HepG2 (cell line): ENCODE results near the gene GAS2L2. TPM values are rescaled to one million over a fixed set of nuclear protein-coding genes. Genes with fewer than 3 reads are reported as not detected.

Experiments
- ATAC-seq: fragments of 200-7000 bp; cut with Tn5 transposase; 3 replicates; pipeline ENCODE4 v1.9.1; 2020; ENCODE audit warnings: mild to moderate bottlenecking, moderate library complexity
- BruUV-seq: library from RNA; stranded (reverse); fragments of 400-500 nt; replicated peaks from 2 replicates; lab custom pipeline; 2021; lab: Mats Ljungman, UMichigan
- CTCF ChIA-PET: fragments of 300-600 bp; formaldehyde crosslinking; extraction: SDS; loops from one replicate; lab custom pipeline; 2021; ENCODE audit warnings: low total read pairs, inconsistent platforms, low intra/inter-chr PET ratio; lab: Yijun Ruan, JAX
- POLR2A ChIA-PET: fragments of 350-600 bp; sonication (Branson Sonifier 250); formaldehyde crosslinking; loops from one replicate; lab custom pipeline; 2020; ENCODE audit warnings: antibody characterized with exemption, inconsistent platforms; lab: Yijun Ruan, JAX
- DNase-seq: peaks from one replicate; pipeline ENCODE4 v3.0.0-alpha.2; 2015; ENCODE audit warnings: low spot score
- FAIRE-seq: peaks from 3 replicates; lab custom pipeline; 2011; peaks lifted over from hg19 to GRCh38; lab: Jason Lieb, UNC
- H2AFZ ChIP-seq: one replicate; pipeline ENCODE4 v1.6.1; 2011; ENCODE audit warnings: low read length, inconsistent platforms
- H3K27ac ChIP-seq: fragments of 300-600 bp; 3 replicates; pipeline ENCODE4 v1.8.0; 2011; ENCODE audit warnings: mixed run types, mild to moderate bottlenecking, mixed read lengths, low read length, inconsistent platforms; ENCODE audit not compliant: insufficient read depth; ENCODE audit errors: extremely low read length
- H3K27me3 ChIP-seq, 2 experiments: fragments of 200-600 bp in 1 of 2; 2 replicates in 1 of 2; 3 replicates in 1 of 2; pipeline versions ENCODE4 v1.6.0 to v1.8.0; 2011; ENCODE audit warnings: low read length in 2 of 2, mild to moderate bottlenecking in 2 of 2, moderate library complexity in 2 of 2, inconsistent platforms in 1 of 2; ENCODE audit not compliant: insufficient read depth in 2 of 2, control insufficient read depth in 1 of 2
- H3K36me3 ChIP-seq, 2 experiments: fragments of 200-600 bp in 1 of 2; replicated peaks in 1 of 2; 2 replicates in 1 of 2; 3 replicates in 1 of 2; pipeline versions ENCODE4 v1.5.1 to v1.8.0; 2011; ENCODE audit warnings: low read length in 2 of 2, inconsistent platforms in 1 of 2; ENCODE audit not compliant: insufficient read depth in 2 of 2, control insufficient read depth in 1 of 2
- H3K4me1 ChIP-seq: 2 replicates; pipeline ENCODE4 v1.5.1; 2012; ENCODE audit warnings: low read length, inconsistent platforms; ENCODE audit not compliant: insufficient read depth
- H3K4me2 ChIP-seq: 2 replicates; pipeline ENCODE4 v1.6.0; 2011; ENCODE audit warnings: low read depth, low read length, inconsistent platforms
- H3K4me3 ChIP-seq, 3 experiments: fragments of 200-600 bp in 1 of 3; sonication (generic), shearing (Covaris generic) in 1 of 3; replicated peaks in 1 of 3; 2 replicates each; pipeline ENCODE4 v1.5.1; 2011 to 2016; ENCODE audit warnings: low read length in 3 of 3, inconsistent platforms in 2 of 3, low read depth in 2 of 3, mild to moderate bottlenecking in 2 of 3, control low read depth in 1 of 3, mixed read lengths in 1 of 3; ENCODE audit not compliant: insufficient read depth in 1 of 3
- H3K79me2 ChIP-seq: one replicate; pipeline ENCODE4 v1.6.1; 2011; ENCODE audit warnings: low read length, inconsistent platforms; ENCODE audit not compliant: insufficient read depth
- H3K9ac ChIP-seq: 2 replicates; pipeline ENCODE4 v1.6.0; 2011; ENCODE audit warnings: mild to moderate bottlenecking, low read depth, low read length, inconsistent platforms; ENCODE audit not compliant: insufficient read depth
- H3K9me3 ChIP-seq: 2 replicates; pipeline ENCODE4 v1.5.1; 2012; ENCODE audit warnings: mild to moderate bottlenecking, low read length
- H4K20me1 ChIP-seq: 2 replicates; pipeline ENCODE4 v1.6.0; 2011; ENCODE audit warnings: inconsistent platforms, mild to moderate bottlenecking, low read length, moderate library complexity; ENCODE audit not compliant: insufficient read depth
- CCDC6 ChIP-seq: sonication (generic); formaldehyde crosslinking; IDR thresholded peaks from 2 replicates; pipeline ENCODE4 v1.8.1; 2022; ENCODE audit warnings: mild to moderate bottlenecking, missing genetic modification reagents, moderate library complexity
- KDM2A ChIP-seq: sonication (generic); formaldehyde crosslinking; IDR thresholded peaks from 2 replicates; pipeline ENCODE4 v1.4.0; 2020; ENCODE audit warnings: low read depth, missing genetic modification reagents, borderline replicate concordance
- KLF15 ChIP-seq: sonication (generic); formaldehyde crosslinking; IDR thresholded peaks from 2 replicates; pipeline ENCODE4 v1.8.1; 2023; ENCODE audit warnings: borderline replicate concordance, mild to moderate bottlenecking, inconsistent platforms, missing genetic modification reagents, mixed read lengths
- NRL ChIP-seq: sonication (generic); formaldehyde crosslinking; IDR thresholded peaks from 2 replicates; pipeline ENCODE4 v1.5.0; 2020; ENCODE audit warnings: missing genetic modification reagents, mild to moderate bottlenecking, moderate library complexity, borderline replicate concordance
- RAD21 ChIP-seq: fragments of 450-650 bp; formaldehyde crosslinking; IDR thresholded peaks from 2 replicates; pipeline ENCODE4 v1.5.0; 2020; ENCODE audit warnings: mild to moderate bottlenecking
- SMC3 ChIP-seq: IDR thresholded peaks from 2 replicates; pipeline ENCODE4 v1.6.1; 2011; ENCODE audit warnings: low read length, improper control_type of control experiment
- ZNF138 ChIP-seq: sonication (generic); formaldehyde crosslinking; IDR thresholded peaks from 2 replicates; pipeline ENCODE4 v1.5.0; 2020; ENCODE audit warnings: mild to moderate bottlenecking, low read depth, missing genetic modification reagents
- ZNF225 ChIP-seq: sonication (generic); formaldehyde crosslinking; IDR thresholded peaks from 2 replicates; pipeline ENCODE4 v1.4.0; 2020; ENCODE audit warnings: mild to moderate bottlenecking, missing genetic modification reagents
- ZNF260 ChIP-seq: sonication (generic); formaldehyde crosslinking; IDR thresholded peaks from 2 replicates; pipeline ENCODE4 v1.4.0; 2020; ENCODE audit warnings: missing genetic modification reagents, low read depth, mild to moderate bottlenecking, borderline replicate concordance
- ZNF772 ChIP-seq: sonication (generic); formaldehyde crosslinking; IDR thresholded peaks from 2 replicates; pipeline ENCODE4 v1.5.0; 2020; ENCODE audit warnings: mild to moderate bottlenecking, missing genetic modification reagents
- ZNF841 ChIP-seq: sonication (generic); formaldehyde crosslinking; IDR thresholded peaks from 2 replicates; pipeline ENCODE4 v1.8.1; 2023; ENCODE audit warnings: missing genetic modification reagents, borderline replicate concordance
- WGBS: methylation state at CpG from one replicate; pipeline ENCODE4 v1.1.6; 2017; ENCODE audit warnings: low lambda C conversion rate; 5-methylcytosine and 5-hydroxymethylcytosine counted together
- in situ Hi-C: cut with HindIII; loops from 2 replicates; pipeline ENCODE4 v1.10.0; 2017; ENCODE audit warnings: low pct_unique_long_range_greater_than_20kb; ENCODE audit not compliant: extremely low pct_ligation_motif_present
- intact Hi-C: fragments of 100-400 bp; cut with micrococcal nuclease; formaldehyde crosslinking; loops from one replicate; pipeline ENCODE4 v1.10.0; 2022; ENCODE audit not compliant: unreplicated experiment
- polyA plus RNA-seq, 8 experiments: library from polyadenylated mRNA; depleted of rRNA in 3 of 8; stranded (reverse) in 7 of 8; unstranded in 1 of 8; fragments of >200 nt; fragmentation: Illumina TruSeq in 4 of 8; extraction: Trizol in 4 of 8; gene quantifications; 2 replicates each; pipeline versions ENCODE4 v1.2.1 to v1.2.3, GENCODE V29; 2011 to 2016; ENCODE audit warnings: low read depth in 4 of 8, missing spikeins in 1 of 8, mixed read lengths in 1 of 8; ENCODE audit not compliant: insufficient read depth in 1 of 8
- total RNA-seq, 5 experiments: library from RNA; depleted of rRNA; stranded (reverse); fragments of >200 nt; fragmentation: Illumina TruSeq; extraction: Trizol; gene quantifications; 2 replicates each; pipeline ENCODE4 v1.2.3, GENCODE V29; 2016; ENCODE audit warnings: low read depth in 1 of 5
- TF ChIP-seq, protein P1 (sequence below): sonication (generic); formaldehyde crosslinking; IDR thresholded peaks from 2 replicates; pipeline ENCODE4 v1.5.0; 2020; ENCODE audit warnings: mild to moderate bottlenecking, missing genetic modification reagents, moderate library complexity
- TF ChIP-seq, protein P2 (sequence below): sonication (generic); formaldehyde crosslinking; IDR thresholded peaks from 2 replicates; pipeline ENCODE4 v1.4.0; 2020; ENCODE audit warnings: mild to moderate bottlenecking, missing genetic modification reagents
- TF ChIP-seq, protein P3 (sequence below): sonication (generic); formaldehyde crosslinking; IDR thresholded peaks from 2 replicates; pipeline ENCODE4 v1.4.0; 2020; ENCODE audit warnings: missing genetic modification reagents
- TF ChIP-seq, protein P4 (sequence below): sonication (generic); formaldehyde crosslinking; IDR thresholded peaks from 2 replicates; pipeline ENCODE4 v1.5.0; 2020; ENCODE audit warnings: missing genetic modification reagents

GAS2L2 gene
- total and polyA plus RNA-seq, 2 of the 13 experiments (the other 11 are each of a cell fraction or from before 2014, with no cell fraction given) = not detected

DNA sequence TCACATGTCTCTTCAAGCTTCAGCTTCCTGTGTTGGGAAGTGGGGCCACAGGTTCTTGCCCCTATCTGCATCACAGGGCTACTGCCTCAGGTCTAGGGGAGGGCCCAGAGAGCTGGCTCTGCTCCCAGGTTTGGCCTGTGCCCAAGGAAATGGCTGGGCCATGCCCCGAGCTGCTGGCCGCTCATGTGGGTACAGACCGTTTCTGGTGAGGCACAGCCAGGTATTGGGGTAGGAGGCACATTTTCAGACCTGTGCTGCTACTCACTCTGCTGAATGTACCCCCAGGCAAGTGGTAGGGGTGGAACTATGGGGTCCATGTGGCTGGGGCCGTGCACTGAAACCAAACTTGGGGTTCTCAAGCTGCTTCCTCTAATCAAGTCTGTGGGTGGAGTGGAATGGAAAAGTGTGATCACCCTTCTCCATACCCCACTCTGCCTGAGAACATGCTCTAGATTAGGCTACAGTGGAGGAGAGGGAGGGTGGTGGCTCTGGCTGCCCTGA lies 4.6 kb downstream of the GAS2L2 start (continued):
- TF ChIP-seq, protein P1, sequence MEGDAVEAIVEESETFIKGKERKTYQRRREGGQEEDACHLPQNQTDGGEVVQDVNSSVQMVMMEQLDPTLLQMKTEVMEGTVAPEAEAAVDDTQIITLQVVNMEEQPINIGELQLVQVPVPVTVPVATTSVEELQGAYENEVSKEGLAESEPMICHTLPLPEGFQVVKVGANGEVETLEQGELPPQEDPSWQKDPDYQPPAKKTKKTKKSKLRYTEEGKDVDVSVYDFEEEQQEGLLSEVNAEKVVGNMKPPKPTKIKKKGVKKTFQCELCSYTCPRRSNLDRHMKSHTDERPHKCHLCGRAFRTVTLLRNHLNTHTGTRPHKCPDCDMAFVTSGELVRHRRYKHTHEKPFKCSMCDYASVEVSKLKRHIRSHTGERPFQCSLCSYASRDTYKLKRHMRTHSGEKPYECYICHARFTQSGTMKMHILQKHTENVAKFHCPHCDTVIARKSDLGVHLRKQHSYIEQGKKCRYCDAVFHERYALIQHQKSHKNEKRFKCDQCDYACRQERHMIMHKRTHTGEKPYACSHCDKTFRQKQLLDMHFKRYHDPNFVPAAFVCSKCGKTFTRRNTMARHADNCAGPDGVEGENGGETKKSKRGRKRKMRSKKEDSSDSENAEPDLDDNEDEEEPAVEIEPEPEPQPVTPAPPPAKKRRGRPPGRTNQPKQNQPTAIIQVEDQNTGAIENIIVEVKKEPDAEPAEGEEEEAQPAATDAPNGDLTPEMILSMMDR = no peak
- no peak for TF ChIP-seq KLF15
- TF ChIP-seq ZNF260 = no peak
- TF ChIP-seq CCDC6 (CRISPR knock-in tag) = no peak
- TF ChIP-seq, protein P2, sequence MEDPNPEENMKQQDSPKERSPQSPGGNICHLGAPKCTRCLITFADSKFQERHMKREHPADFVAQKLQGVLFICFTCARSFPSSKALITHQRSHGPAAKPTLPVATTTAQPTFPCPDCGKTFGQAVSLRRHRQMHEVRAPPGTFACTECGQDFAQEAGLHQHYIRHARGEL (CRISPR knock-in tag) = no peak

DNA sequence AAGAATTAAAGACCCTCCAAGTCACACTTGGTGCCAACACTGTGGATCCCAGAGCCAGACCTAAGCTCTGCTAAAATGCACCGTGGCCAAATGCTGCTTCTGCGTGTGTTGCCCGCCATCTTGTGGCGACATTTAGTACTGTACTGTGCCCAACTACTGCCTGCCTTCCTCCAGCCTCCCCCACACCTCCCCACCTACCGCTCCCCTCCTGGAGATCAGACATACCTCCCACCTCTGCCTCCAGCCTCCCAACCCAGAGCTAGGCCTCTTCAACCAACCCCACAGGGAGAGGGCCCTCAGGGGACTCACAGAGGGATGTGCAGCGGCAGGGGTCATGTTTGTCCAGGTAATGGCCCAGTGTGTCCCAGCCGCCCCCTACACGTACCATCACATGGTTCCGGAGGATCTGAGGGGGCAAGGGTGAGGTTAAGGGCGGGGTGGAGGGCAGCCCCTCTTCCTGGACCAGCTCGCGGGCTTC lies 5.5 kb downstream of the GAS2L2 start:
- no peak overlapping the region for H3K9ac ChIP-seq
- no peak overlapping the region; the same call in 1 of the 2 replicates for H3K4me2 ChIP-seq
- DNase-seq (peak; percentile 54), ATAC-seq (peak; percentile 80), FAIRE-seq (no peak)
- H2AFZ ChIP-seq = no peak overlapping the region
- H3K4me3 ChIP-seq = peak overlapping the region in 1 of 3 experiments; percentile 4; a peak in 1 of 6 replicates
- H3K79me2 ChIP-seq = no peaks in the 10 kb centered on the region
- intact Hi-C loops = loop anchor here (1.0 to 5.0 kb wide), 2 partner anchors 134 to 190 kb away; no protein-coding TSS in a partner anchor
- peaks cover 21% of the 10 kb centered on the region for H3K4me1 ChIP-seq
- WGBS = 4% methylated on average over 9 of the region's 12 CpGs
- in situ Hi-C loops = loop anchor here (5.0 to 25.0 kb wide), 3 partner anchors 135 to 435 kb away; no protein-coding TSS in a partner anchor
- POLR2A ChIA-PET = interaction anchor here (0.9 to 1.9 kb wide), 3 partner anchors 16 to 133 kb away, joined by 3 to 5 read pairs (median 3); partner anchors contain the start of genes RASL10B and TAF15
- no peaks in the 10 kb centered on the region for H3K9me3 ChIP-seq
- no peaks in the 10 kb centered on the region for H4K20me1 ChIP-seq
- BruUV-seq = no TSS peak
- no peak overlapping the region for H3K27ac ChIP-seq
- peaks cover 3 to 62% of the 10 kb centered on the region in 2 experiments; a peak in 4 of 5 replicates for H3K27me3 ChIP-seq
- H3K36me3 ChIP-seq = no peaks in the 10 kb centered on the region
- CTCF ChIA-PET = interaction anchor here (0.9 to 2.8 kb wide), 3 partner anchors 17 to 435 kb away, joined by 3 to 54 read pairs (median 4); no protein-coding TSS in a partner anchor
- TF ChIP-seq SMC3 = peak; percentile 86
- no peak for TF ChIP-seq ZNF138 (CRISPR knock-in tag)
- peak; percentile 91 for TF ChIP-seq RAD21 (CRISPR knock-in tag)
- no peak for TF ChIP-seq ZNF841 (CRISPR knock-in tag)
- TF ChIP-seq, protein P3, sequence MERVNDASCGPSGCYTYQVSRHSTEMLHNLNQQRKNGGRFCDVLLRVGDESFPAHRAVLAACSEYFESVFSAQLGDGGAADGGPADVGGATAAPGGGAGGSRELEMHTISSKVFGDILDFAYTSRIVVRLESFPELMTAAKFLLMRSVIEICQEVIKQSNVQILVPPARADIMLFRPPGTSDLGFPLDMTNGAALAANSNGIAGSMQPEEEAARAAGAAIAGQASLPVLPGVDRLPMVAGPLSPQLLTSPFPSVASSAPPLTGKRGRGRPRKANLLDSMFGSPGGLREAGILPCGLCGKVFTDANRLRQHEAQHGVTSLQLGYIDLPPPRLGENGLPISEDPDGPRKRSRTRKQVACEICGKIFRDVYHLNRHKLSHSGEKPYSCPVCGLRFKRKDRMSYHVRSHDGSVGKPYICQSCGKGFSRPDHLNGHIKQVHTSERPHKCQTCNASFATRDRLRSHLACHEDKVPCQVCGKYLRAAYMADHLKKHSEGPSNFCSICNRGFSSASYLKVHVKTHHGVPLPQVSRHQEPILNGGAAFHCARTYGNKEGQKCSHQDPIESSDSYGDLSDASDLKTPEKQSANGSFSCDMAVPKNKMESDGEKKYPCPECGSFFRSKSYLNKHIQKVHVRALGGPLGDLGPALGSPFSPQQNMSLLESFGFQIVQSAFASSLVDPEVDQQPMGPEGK (CRISPR knock-in tag) = peak; percentile 28; the same call in 1 of the 2 replicates
- no peak for TF ChIP-seq ZNF772
- TF ChIP-seq NRL = no peak
- no peak for TF ChIP-seq ZNF225 (CRISPR knock-in tag)
- peak; percentile 28; the same call in 1 of the 2 replicates for TF ChIP-seq KDM2A (CRISPR knock-in tag)
- TF ChIP-seq, protein P4, sequence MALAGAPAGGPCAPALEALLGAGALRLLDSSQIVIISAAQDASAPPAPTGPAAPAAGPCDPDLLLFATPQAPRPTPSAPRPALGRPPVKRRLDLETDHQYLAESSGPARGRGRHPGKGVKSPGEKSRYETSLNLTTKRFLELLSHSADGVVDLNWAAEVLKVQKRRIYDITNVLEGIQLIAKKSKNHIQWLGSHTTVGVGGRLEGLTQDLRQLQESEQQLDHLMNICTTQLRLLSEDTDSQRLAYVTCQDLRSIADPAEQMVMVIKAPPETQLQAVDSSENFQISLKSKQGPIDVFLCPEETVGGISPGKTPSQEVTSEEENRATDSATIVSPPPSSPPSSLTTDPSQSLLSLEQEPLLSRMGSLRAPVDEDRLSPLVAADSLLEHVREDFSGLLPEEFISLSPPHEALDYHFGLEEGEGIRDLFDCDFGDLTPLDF (CRISPR knock-in tag) = no peak
